NCI-H1105 (cell line): ENCODE measurements around the gene ADGRL2.

ENCODE experiments used
- DNase-seq: peaks from one replicate; lab custom pipeline; 2025; lab: John Stamatoyannopoulos, UW

The ADGRL2 gene

DNA sequence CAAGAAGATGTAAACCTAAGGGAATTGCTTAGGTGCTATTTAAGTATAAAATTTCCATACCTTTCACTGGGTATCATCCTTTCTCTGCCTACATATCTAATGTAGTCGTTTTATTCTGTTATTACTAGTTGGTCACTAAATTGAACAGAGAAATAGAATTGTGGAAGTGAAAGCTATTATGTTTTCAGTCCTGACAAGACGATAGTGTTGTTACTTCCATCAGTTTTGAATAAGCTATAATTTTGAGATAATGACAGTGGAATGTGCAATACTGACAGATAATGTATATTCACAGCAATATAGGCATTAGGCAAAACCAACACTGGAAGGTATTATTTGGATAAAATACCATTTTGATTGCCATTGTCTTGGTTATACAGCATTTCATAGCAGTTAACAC is 181.8 kb downstream of the ADGRL2 start:
- DNase-seq, result no peak

DNA sequence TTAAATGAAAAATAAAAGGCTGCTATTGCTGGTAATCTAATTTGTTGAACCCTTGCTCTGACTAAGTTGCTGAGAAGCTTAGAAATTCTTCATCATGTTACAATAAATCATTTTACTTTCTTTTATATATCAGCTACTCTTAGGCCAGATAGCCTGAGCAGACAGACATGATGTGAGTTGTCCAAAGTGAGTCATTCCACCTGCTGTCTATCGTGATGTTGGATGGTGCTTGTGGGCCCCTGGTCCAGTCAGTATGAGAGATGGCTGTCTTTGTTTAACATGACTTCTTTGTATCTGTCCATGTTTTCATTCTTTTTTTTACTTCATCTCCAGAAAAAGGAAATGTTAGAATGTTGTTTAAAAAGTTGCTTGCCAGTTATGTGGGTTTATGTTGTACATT is 188.8 kb downstream of the ADGRL2 start:
- no peak for DNase-seq

DNA sequence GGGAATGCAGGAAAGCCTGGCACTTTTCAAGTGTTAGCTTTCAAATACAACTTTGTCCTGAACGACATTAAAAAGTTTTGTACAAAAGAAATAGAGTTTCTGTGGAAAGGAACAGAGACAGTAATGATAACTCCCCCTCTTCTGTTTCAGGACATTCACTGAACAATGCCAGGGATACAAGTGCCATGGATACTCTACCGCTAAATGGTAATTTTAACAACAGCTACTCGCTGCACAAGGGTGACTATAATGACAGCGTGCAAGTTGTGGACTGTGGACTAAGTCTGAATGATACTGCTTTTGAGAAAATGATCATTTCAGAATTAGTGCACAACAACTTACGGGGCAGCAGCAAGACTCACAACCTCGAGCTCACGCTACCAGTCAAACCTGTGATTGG is 189.5 kb downstream of the ADGRL2 start:
- DNase-seq, result no peak

DNA sequence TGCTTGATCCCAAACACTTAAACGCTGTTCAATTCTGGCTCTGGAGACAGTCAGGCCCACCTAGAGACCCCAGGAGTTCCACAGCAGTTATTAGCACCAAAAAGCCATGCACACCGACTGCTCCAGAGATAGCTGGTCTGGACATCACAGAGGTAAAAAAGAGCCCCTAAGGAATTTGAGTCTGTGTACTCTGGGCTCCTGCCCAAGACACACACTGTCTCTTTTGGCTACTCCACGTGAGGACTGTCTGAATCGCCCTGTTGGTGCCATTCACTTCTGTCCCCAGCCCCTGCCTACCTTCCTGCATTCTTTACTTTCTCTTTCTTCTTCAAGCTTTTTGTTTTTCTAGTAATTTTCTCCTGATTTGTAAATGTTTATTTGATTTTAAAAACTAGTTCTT is 197.4 kb downstream of the ADGRL2 start:
- no peak for DNase-seq

DNA sequence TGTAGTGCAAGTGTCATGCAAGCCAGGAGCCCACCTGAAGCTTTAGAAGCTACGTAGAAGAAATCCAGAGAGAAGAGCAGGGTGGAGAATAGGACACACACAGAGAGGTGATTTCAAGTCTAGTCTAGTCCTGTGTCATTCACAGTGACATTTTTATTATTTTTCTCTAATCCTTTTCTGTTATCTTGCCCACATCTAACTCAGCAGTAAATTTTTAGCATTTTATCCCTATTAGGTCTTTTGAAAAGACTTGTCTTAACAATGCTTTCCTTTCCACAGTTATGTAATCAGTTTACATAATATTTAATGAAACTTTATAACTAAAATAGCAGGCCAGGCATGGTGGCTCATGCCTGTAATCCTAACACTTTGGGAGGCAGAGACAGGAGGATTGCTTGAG is 198.6 kb downstream of the ADGRL2 start:
- DNase-seq, result no peak

DNA sequence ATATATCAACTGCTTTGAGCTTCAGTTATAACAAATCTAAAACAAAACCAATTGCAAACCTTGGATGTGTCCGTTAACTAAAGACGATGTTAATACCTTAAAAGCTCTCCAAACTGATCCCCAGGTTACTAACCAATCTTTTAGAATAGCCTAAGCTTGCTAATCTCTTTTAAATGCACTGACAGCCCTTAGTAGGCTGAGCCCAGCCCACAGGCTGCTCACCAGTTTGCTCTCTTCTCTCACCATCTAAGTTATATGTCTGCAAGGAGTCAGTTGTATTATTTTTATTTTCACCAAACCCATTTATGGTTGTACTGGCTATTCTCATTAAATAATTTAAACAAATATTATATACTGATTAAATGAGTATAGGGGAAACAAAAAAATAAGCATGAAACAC is 199.5 kb downstream of the ADGRL2 start:
- no peak for DNase-seq

DNA sequence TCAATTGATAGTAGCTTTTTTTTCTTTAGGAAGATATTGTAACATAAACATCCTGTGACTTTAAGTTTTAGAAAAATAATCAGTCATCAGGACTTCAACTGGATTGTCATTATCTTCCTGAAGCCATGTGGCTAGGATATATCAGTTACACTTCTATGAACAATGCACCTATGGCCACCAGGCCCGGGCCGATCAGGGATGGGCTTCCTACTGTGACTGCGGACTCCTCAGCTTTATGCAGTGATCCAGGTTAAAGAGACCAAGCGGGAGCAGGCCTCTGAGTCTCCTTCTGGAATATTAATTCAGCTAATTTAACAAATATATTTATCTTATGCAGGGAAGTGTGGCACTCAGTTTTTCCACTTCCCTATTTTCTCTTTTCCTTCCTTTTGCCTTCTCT is 200.6 kb downstream of the ADGRL2 start:
- DNase-seq, result no peak

DNA sequence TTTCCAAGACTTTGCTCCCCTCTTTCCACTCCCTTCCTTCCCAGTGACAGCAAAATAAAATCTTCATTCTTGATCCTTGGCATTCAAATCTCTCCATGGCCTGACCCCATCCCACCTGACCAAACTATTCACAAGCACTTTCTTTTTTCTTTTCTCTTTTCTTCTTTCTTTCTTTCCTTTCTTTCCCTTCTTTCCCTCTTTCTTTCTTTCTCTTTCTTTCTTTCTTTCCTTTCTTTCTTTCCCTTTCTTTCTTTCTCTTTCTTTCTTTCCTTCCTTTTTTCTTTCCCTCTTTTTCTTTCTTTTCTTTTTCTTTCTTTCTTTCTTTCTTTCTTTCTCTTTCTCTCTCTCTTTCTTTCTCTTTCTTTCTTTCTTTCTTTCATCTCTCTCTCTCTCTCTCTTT is 207.1 kb downstream of the ADGRL2 start:
- DNase-seq, result no peak

DNA sequence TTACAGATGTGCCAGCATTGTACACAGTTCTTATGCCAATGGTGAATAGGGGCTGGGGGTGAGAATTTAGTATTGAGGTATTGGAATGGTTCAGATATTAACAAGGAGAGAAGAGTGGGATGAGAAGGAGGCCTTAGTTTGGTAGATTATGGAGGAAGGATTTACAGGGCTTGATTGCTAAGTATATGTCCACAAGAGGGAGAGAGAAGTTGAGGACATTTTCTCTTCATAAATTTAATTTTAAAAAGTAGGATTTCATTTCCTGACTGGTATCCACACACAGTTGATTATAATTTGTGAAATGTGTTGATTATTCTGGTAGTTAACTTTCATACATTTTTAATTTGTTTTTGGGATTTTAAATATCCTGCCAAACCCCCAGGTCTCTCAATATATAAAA is 213.0 kb downstream of the ADGRL2 start:
- DNase-seq, result no peak

DNA sequence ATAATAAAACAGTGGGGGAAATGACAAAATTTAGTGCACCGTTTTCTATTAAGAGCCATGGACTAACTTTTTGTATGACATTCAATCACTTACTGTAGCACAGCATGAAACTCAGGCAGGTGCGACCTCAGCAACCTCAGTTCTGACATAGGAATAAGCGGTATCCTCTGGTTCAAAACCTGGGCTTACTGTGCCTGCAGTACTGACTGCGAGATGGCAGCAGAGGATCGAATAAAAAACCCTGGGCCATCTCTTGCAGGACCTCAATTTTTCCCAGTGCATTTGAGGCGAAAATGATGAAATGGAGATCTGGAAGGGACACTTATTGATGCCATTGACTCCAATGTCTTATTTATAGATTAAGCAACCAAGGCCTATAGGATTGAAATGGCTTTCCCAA is 214.7 kb downstream of the ADGRL2 start:
- no peak for DNase-seq

DNA sequence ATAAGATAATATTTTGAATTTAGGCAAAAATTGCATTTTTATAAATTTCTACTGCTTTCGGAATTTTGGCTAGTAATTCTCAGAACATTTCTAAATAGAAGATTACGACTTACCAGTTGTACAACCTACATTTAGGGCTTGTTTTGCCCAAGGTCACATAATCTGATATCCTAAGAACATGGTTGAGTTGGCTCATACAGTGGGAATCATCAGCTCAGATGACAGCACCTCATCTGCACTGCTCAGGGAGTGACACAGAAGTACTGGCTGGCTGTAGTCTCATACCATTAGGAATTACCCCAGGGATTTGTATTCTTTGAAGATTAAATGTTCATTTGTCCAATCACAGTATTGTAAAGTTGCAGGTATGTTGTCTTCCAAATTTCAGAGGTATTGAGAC is 217.6 kb downstream of the ADGRL2 start:
- no peak for DNase-seq

DNA sequence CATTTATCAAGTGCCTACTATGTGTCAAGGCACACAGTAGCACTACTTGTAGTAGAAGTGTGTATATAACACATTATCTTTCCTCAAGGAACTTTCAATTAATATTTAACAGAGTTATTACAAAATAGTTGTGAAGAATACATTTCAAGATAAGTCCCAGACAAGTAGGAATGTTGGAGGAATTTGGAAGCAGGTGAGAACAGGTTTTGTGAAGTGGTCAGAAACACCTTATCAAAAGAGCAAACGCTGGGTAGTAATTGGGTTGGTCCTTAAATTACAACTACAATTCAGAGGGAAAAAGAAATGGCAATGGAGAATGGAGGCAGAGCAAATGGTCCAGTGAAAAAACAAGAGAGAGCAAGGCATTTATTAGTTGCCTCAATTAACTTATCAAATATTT is 218.8 kb downstream of the ADGRL2 start:
- DNase-seq, result no peak

DNA sequence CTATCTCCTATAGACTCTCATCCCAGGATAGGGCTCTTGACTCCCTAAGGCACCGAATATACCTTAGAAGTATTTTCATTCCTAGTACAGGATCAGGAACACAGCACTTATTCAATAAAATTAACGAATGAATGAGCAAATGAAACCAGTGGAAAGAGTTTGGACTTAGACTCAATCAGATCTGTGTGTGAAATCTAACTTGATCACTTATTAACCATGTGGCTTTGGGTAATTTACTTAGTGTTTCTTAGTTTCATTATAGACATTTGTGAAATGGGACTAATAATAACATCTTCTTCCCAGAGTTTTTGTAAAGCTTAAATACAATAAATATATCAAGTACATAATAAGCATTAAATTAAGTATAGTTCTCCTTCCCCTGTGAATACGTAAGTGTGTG is 230.1 kb downstream of the ADGRL2 start:
- DNase-seq, result no peak

DNA sequence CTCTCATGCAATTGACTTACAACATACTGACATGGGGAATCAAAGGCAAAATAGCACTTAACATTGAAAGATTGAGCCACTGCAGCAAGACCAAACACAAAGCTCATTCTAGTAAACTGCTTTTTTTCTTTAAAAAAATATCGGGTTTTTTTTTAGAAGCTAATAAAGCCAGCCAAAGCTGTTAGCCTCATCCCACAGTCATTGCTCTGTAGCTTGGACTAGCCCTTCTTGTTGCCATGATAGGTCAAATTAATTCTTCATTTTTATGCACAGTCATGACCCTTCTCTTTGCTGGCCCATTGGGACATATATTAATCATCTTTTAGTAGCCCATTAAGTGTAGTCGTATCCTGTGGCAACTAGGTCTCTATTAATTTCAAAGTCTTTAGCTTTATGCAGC is 231.3 kb downstream of the ADGRL2 start:
- no peak for DNase-seq

DNA sequence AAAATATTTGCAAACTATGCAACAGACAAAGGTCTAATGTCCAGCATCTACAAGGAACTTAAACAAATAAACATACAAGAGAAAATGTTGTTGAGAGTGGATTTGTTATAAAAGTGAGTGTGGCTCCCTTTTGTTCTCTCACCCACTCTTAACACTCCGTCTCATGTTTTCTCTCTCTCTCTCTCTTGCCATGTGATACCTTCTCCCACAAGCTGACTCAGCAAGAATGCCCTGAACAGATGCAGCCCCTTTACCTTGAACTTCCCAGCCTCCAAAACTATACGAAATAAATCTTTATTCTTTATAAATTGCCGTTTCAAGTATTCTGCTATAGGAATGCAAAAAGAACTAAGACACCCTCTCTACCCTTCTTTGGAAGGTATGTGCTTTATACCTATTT is 234.1 kb downstream of the ADGRL2 start:
- DNase-seq, result no peak
